Karpas-422 (cell line): Measurements from ENCODE around the gene JMJD8. TPM values are rescaled to one million over a fixed set of nuclear protein-coding genes. Genes with fewer than 3 reads are reported as not detected.
"Not testable (repeated sequence)": the region's sequence is repeated elsewhere in the genome, so short reads cannot be mapped to it uniquely, and the experiment has no call there.

Experiments
- DNase-seq: peaks from one replicate; pipeline ENCODE4 v3.0.0-alpha.2; 2015
- H2AFZ ChIP-seq: fragments of 200-600 bp; sonication (generic); 2 replicates; pipeline ENCODE4 v1.6.1; 2014; ENCODE audit warnings: antibody characterized with exemption, low read length, mixed read lengths
- H3K27ac ChIP-seq: fragments of 200-600 bp; sonication (generic); 2 replicates; pipeline ENCODE4 v1.5.1; 2014; ENCODE audit warnings: mild to moderate bottlenecking, low read length, moderate library complexity
- H3K27me3 ChIP-seq: fragments of 200-600 bp; sonication (generic); 2 replicates; pipeline ENCODE4 v1.6.1; 2014; ENCODE audit warnings: low read length, mixed read lengths
- H3K36me3 ChIP-seq: fragments of 200-600 bp; sonication (generic); 2 replicates; pipeline ENCODE4 v1.6.1; 2014; ENCODE audit warnings: low read length, mixed read lengths; ENCODE audit not compliant: insufficient read depth
- H3K4me1 ChIP-seq: fragments of 200-600 bp; sonication (generic); 2 replicates; pipeline ENCODE4 v1.6.1; 2014; ENCODE audit warnings: mild to moderate bottlenecking, low read length, mixed read lengths
- H3K4me2 ChIP-seq: fragments of 200-600 bp; sonication (generic); 2 replicates; pipeline ENCODE4 v1.6.1; 2014; ENCODE audit warnings: low read length, low read depth, mild to moderate bottlenecking; ENCODE audit not compliant: poor library complexity, severe bottlenecking
- H3K4me3 ChIP-seq: fragments of 200-600 bp; sonication (generic); 2 replicates; pipeline ENCODE4 v1.5.1; 2014; ENCODE audit warnings: mild to moderate bottlenecking, antibody characterized with exemption, low read length, mixed read lengths
- H3K79me2 ChIP-seq: fragments of 200-600 bp; sonication (generic); 2 replicates; pipeline ENCODE4 v1.6.1; 2014; ENCODE audit warnings: mild to moderate bottlenecking, low read length, mixed read lengths
- H3K9ac ChIP-seq: fragments of 200-600 bp; sonication (generic); 2 replicates; pipeline ENCODE4 v1.6.0; 2014; ENCODE audit warnings: low read length
- H3K9me2 ChIP-seq: fragments of 200-600 bp; sonication (generic), shearing (Covaris generic); replicated peaks from 2 replicates; pipeline ENCODE4 v1.6.0; 2014; ENCODE audit warnings: mild to moderate bottlenecking, low read length, moderate library complexity; ENCODE audit not compliant: insufficient read depth
- H3K9me3 ChIP-seq: fragments of 300-700, 200-600 bp; sonication (generic); 2 replicates; pipeline ENCODE4 v1.6.1; 2014; ENCODE audit warnings: low read length, mixed read lengths
- H4K20me1 ChIP-seq: fragments of 200-600 bp; sonication (generic); 2 replicates; pipeline ENCODE4 v1.6.1; 2014; ENCODE audit warnings: mild to moderate bottlenecking, antibody characterized with exemption, low read length, low read depth; ENCODE audit not compliant: insufficient read depth
- total RNA-seq: library from RNA; depleted of rRNA; stranded (reverse); fragments of >200 nt; shearing (Covaris generic); gene quantifications from 2 replicates; pipeline ENCODE4 v1.2.3, GENCODE V29; 2014; ENCODE audit warnings: low replicate concordance

The JMJD8 gene
- total RNA-seq, 1 experiment from 2014 or later = 28.1 TPM

DNA sequence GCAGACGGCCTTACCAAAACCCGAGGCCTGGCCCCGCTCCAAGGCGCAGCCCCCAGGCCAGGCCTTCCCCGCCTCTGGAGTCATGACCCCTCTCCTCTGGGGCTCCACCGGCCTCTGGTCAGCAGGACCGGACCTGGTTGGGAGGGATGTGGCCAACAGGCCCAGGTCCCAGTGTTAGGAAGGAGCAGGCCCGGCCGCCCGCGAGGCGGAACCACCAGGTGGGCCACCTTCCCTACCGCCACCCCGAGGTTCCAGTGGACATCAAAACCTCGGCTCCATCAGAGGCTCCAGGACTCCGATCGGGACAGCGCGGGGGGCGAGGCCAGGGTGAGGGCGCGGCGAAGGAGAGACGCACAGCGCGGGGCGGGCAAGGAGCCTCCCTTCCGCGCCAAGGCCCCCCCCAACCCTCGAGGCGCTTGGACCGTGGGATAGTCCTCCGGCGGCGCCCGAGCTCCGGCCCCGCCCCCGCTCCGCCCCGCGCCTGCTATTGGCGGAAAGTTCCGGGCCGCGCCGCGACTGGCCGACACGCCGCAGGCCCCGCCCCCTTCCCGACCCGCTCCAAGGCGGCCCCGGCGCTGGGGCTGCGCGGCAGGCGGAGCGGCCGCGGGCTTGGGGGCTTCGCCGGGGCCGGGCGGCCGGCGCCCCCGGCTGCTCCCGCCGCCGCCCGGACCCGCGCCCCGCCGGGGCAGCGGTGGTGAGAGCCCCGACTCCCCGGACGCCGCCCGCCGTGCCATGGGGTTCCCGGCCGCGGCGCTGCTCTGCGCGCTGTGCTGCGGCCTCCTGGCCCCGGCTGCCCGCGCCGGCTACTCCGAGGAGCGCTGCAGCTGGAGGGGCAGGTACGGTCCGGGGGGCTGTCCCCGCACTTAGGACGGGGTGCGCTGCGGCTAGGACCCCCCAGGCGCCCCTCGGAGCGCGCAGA lies 30.7 kb upstream of the JMJD8 start, which contains the start of gene METRN:
Gene METRN (plus strand): TSS at position 561 of the 919 bp plus-strand sequence. CDS start 172 bp downstream, at position 733.
- peak within 1 kb of the TSS; percentile 84 for H3K9ac ChIP-seq
- H2AFZ ChIP-seq = 0 out of 2 replicates have a peak within 1 kb of the TSS, but pooled peaks have one; percentile 14

GRCh38 chr16:714079-714478 lies 29.9 kb upstream of the JMJD8 start:
- H3K27me3 ChIP-seq = no peaks in the 10 kb centered on the region
- no peak overlapping the region for H3K4me3 ChIP-seq
- no peak overlapping the region for H3K9ac ChIP-seq
- H3K4me2 ChIP-seq = peak overlapping the region; percentile 48
- no peaks in the 10 kb centered on the region for H3K9me3 ChIP-seq
- H3K79me2 ChIP-seq = peaks cover 4% of the 10 kb centered on the region; the same call in 1 of the 2 replicates
- H4K20me1 ChIP-seq = peaks cover 38% of the 10 kb centered on the region
- no peaks in the 10 kb centered on the region for H3K9me2 ChIP-seq
- H2AFZ ChIP-seq = no peak overlapping the region
- H3K36me3 ChIP-seq = no peaks in the 10 kb centered on the region
- H3K4me1 ChIP-seq = peaks cover 46% of the 10 kb centered on the region
- H3K27ac ChIP-seq = no peak overlapping the region
- DNase-seq = no peak

More for the DNA sequence above, 30.7 kb upstream of the JMJD8 start, which contains the start of gene METRN:
- peak; percentile 96 for DNase-seq
- Histone ChIP-seq H3K9me3 (no peaks in the 10 kb centered on the region), H3K27ac (peak within 1 kb of the TSS; percentile 63), H3K79me2 (peaks cover 4% of the 10 kb centered on the region; the same call in 1 of the 2 replicates), H3K36me3 (no peaks in the 10 kb centered on the region), H4K20me1 (peaks cover 37% of the 10 kb centered on the region), H3K27me3 (no peaks in the 10 kb centered on the region), H3K4me2 (peak within 1 kb of the TSS; percentile 70), H3K4me3 (peak within 1 kb of the TSS; percentile 81), H3K9me2 (no peaks in the 10 kb centered on the region), H3K4me1 (peaks cover 50% of the 10 kb centered on the region)

DNA sequence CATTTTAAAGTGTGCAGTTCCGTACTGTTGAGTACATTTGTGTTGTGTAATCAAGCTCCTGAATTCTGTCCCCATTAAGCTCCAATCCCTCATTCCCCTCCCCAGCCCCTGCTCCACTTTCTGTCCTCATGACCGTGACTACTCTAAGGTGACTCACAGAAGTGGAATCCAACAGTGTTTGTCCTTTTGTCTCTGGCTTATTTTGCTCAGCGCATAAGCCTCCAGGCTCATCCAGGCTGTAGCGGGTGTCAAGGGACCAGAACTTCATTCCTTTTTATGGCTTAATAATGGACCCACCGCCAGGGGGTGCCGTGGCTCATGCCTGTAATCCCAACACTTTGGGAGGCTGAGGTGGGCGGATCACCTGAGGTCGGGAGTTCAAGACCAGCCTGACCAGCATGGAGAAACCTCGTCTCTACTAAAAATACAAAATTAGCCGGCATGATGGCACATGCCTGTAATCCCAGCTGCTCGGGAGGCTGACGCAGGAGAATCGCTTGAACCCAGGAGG lies 28.7 kb upstream of the JMJD8 start:
- not testable (repeated sequence) for H3K27me3 ChIP-seq, H3K27ac ChIP-seq, H3K9ac ChIP-seq, H3K36me3 ChIP-seq, H2AFZ ChIP-seq, H3K79me2 ChIP-seq, H3K9me2 ChIP-seq, H3K4me2 ChIP-seq, H3K9me3 ChIP-seq, H3K4me3 ChIP-seq
- Histone ChIP-seq H3K4me1 (peaks cover 39% of the 10 kb centered on the region), H4K20me1 (peaks cover 35% of the 10 kb centered on the region)
- DNase-seq = peak; percentile 78

- peaks cover 28% of the 10 kb centered on the region for H3K4me1 ChIP-seq
- H3K27me3 ChIP-seq = no peaks in the 10 kb centered on the region
- no peaks in the 10 kb centered on the region for H3K36me3 ChIP-seq
- peaks cover 25% of the 10 kb centered on the region; the same call in 1 of the 2 replicates for H4K20me1 ChIP-seq
- H3K9ac ChIP-seq = no peak overlapping the region
- no peak overlapping the region for H3K27ac ChIP-seq
- peak; percentile 90 for DNase-seq
- H3K4me3 ChIP-seq = no peak overlapping the region
- H3K79me2 ChIP-seq = peaks cover 4% of the 10 kb centered on the region; the same call in 1 of the 2 replicates
- H3K9me2 ChIP-seq = no peaks in the 10 kb centered on the region
- no peaks in the 10 kb centered on the region for H3K9me3 ChIP-seq
- H2AFZ ChIP-seq = no peak overlapping the region
- H3K4me2 ChIP-seq = no peak overlapping the region
These were observed 27.6 kb upstream of the JMJD8 start for GRCh38 chr16:711548-712320.

DNA sequence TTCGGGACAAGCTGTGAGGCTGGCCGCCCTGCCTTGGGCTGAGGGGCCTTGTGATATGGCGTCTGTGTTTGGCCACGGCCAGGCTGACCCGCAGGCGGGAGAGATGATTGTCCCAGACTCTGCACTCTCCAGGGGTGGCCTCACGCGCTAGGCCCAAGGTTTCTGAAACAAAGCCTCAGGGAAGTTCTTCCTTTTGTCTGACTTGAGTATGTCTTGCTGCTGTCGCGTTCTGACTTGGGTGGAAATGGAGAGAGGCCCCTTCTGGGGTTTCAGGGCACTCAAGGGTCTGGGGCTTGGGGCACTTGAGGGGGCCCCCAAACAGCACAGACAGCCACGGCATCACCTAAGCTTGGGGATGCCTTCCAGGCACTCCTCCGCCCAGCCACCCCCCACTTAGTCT lies 26.9 kb upstream of the JMJD8 start:
- Histone ChIP-seq H3K9me3 (no peaks in the 10 kb centered on the region), H3K27me3 (no peaks in the 10 kb centered on the region), H3K79me2 (peaks cover 3% of the 10 kb centered on the region; the same call in 1 of the 2 replicates), H3K4me3 (no peak overlapping the region), H4K20me1 (peaks cover 20% of the 10 kb centered on the region; the same call in 1 of the 2 replicates), H3K9ac (no peak overlapping the region), H3K4me2 (no peak overlapping the region), H3K9me2 (no peaks in the 10 kb centered on the region), H3K4me1 (peaks cover 22% of the 10 kb centered on the region), H2AFZ (no peak overlapping the region), H3K27ac (no peak overlapping the region), H3K36me3 (no peaks in the 10 kb centered on the region)
- no peak for DNase-seq

- Histone ChIP-seq H3K9ac (no peak overlapping the region), H3K9me2 (no peaks in the 10 kb centered on the region), H3K36me3 (no peaks in the 10 kb centered on the region), H3K4me2 (no peak overlapping the region), H2AFZ (no peak overlapping the region), H3K4me3 (no peak overlapping the region), H3K9me3 (no peaks in the 10 kb centered on the region), H3K4me1 (peaks cover 18% of the 10 kb centered on the region), H4K20me1 (peaks cover 17% of the 10 kb centered on the region; the same call in 1 of the 2 replicates), H3K27ac (no peak overlapping the region), H3K27me3 (no peaks in the 10 kb centered on the region), H3K79me2 (no peaks in the 10 kb centered on the region)
- DNase-seq = peak; percentile 42
These were observed 26.5 kb upstream of the JMJD8 start for GRCh38 chr16:710500-711075.

- no peak overlapping the region for H3K4me2 ChIP-seq
- no peaks in the 10 kb centered on the region for H3K9me3 ChIP-seq
- peak; percentile 64 for DNase-seq
- H2AFZ ChIP-seq = no peak overlapping the region
- H3K4me1 ChIP-seq = peaks cover 15% of the 10 kb centered on the region
- no peaks in the 10 kb centered on the region for H3K79me2 ChIP-seq
- no peaks in the 10 kb centered on the region for H3K9me2 ChIP-seq
- H3K27ac ChIP-seq = no peak overlapping the region
- H3K4me3 ChIP-seq = no peak overlapping the region
- no peaks in the 10 kb centered on the region for H3K27me3 ChIP-seq
- H3K9ac ChIP-seq = no peak overlapping the region
- no peaks in the 10 kb centered on the region for H3K36me3 ChIP-seq
- peaks cover 17% of the 10 kb centered on the region; the same call in 1 of the 2 replicates for H4K20me1 ChIP-seq
These were observed 25.7 kb upstream of the JMJD8 start for GRCh38 chr16:709566-710499.
